ENCODE data around the gene PCA3.

DNA sequence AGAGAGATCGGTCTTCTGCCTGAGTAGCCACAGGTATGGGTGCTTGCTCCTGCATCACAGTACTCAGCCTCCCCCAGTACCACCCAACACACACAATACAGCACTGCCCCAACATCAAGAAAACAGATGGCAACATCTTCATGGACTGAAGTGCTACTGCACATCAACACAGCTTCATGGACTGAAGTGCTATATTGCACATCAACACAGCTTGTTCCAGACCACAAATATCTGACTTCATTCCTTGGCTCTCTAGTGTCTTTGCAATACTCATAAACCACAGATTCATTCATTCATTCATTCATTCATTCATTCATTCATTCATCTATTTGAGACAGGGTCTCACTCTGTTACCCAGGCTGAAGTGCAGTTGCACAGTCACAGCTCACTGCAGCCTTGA is 31.1 kb upstream of the PCA3 start:
- TF ChIP-seq CTCF (IDR thresholded peaks at IDR 0.05 in 8 of 11, conservative IDR thresholded peaks at IDR 0.05 in 3 of 11) (no peak), POLR2AphosphoS5 (IDR thresholded peaks at IDR 0.05) (no peak)
